Endothelial cell of umbilical vein (primary cell): Measurements from ENCODE around the gene ASPSCR1. TPM values are rescaled to one million over a fixed set of nuclear protein-coding genes. Genes with fewer than 3 reads are reported as not detected.

Source experiments
- BruUV-seq: library from RNA; stranded (reverse); fragments of 400-500 nt; replicated peaks from 2 replicates; lab custom pipeline; 2021; lab: Mats Ljungman, UMichigan
- CTCF ChIA-PET: fragments of 300-600, 350-600 bp; sonication (Branson Sonifier 250); formaldehyde crosslinking; loops from one replicate; lab custom pipeline; 2021; ENCODE audit warnings: antibody characterized with exemption, inconsistent platforms; lab: Charles Lee
- POLR2A ChIA-PET: fragments of 300-600, 350-600 bp; sonication (Branson Sonifier 250); formaldehyde crosslinking; loops from one replicate; lab custom pipeline; 2021; ENCODE audit warnings: antibody characterized with exemption, inconsistent platforms; lab: Charles Lee
- DNase-seq: peaks from one replicate; pipeline ENCODE4 v3.0.0-alpha.2; 2011; ENCODE audit warnings: low read depth, low spot score
- FAIRE-seq: peaks from 2 replicates; lab custom pipeline; 2011; peaks lifted over from hg19 to GRCh38; lab: Jason Lieb, UNC
- H2AFZ ChIP-seq: 2 replicates; pipeline ENCODE4 v1.6.0; 2012; ENCODE audit warnings: low read depth, low read length, control low read depth, inconsistent platforms
- H3K27ac ChIP-seq: 2 replicates; pipeline ENCODE4 v1.5.1; 2011; ENCODE audit warnings: low read depth, mild to moderate bottlenecking, control low read depth, low read length, moderate library complexity; ENCODE audit not compliant: insufficient read depth
- H3K27me3 ChIP-seq, 2 experiments: 2 replicates each; pipeline versions ENCODE4 v1.6.0 to v1.6.1; 2011; ENCODE audit warnings: low read length in 2 of 2, mixed read lengths in 1 of 2; ENCODE audit not compliant: control insufficient read depth in 2 of 2, insufficient read depth in 2 of 2
- H3K36me3 ChIP-seq, 2 experiments: 2 replicates in 1 of 2; 3 replicates in 1 of 2; pipeline ENCODE4 v1.5.1; 2011; ENCODE audit warnings: low read length in 2 of 2, mild to moderate bottlenecking in 1 of 2, moderate library complexity in 1 of 2; ENCODE audit not compliant: control insufficient read depth in 2 of 2, insufficient read depth in 2 of 2; ENCODE audit errors: extremely low read depth in 1 of 2
- H3K4me1 ChIP-seq: 3 replicates; pipeline ENCODE4 v1.5.1; 2011; ENCODE audit warnings: mild to moderate bottlenecking, low read length; ENCODE audit not compliant: control insufficient read depth, insufficient read depth; ENCODE audit errors: extremely low read depth
- H3K4me2 ChIP-seq: 2 replicates; pipeline ENCODE4 v1.6.1; 2011; ENCODE audit warnings: low read length, control low read depth, mixed read lengths; ENCODE audit not compliant: insufficient read depth
- H3K4me3 ChIP-seq, 3 experiments: fragments of 200-600 bp in 1 of 3; sonication (generic), shearing (Covaris generic) in 1 of 3; replicated peaks in 1 of 3; 2 replicates each; pipeline ENCODE4 v1.5.1; 2011 to 2016; ENCODE audit warnings: control low read depth in 3 of 3, low read length in 3 of 3, mild to moderate bottlenecking in 2 of 3, inconsistent platforms in 1 of 3, low read depth in 1 of 3, moderate library complexity in 1 of 3; ENCODE audit not compliant: insufficient read depth in 1 of 3
- H3K79me2 ChIP-seq: 2 replicates; pipeline ENCODE4 v1.6.0; 2012; ENCODE audit warnings: low read length, inconsistent platforms; ENCODE audit not compliant: control insufficient read depth, insufficient read depth
- H3K9ac ChIP-seq: replicated peaks from 2 replicates; pipeline ENCODE3; 2011; ENCODE audit warnings: low read length, control low read depth; ENCODE audit not compliant: insufficient read depth; ENCODE audit errors: extremely low read depth
- H3K9me1 ChIP-seq: replicated peaks from 3 replicates; pipeline ENCODE4 v1.6.0; 2011; ENCODE audit warnings: mild to moderate bottlenecking, low read length; ENCODE audit not compliant: control insufficient read depth, insufficient read depth; ENCODE audit errors: extremely low read depth
- H3K9me3 ChIP-seq: replicated peaks from 2 replicates; pipeline ENCODE4 v1.5.1; 2012; ENCODE audit warnings: low read length, inconsistent platforms; ENCODE audit not compliant: control insufficient read depth, insufficient read depth
- H4K20me1 ChIP-seq: replicated peaks from 2 replicates; pipeline ENCODE3; 2011; ENCODE audit warnings: mild to moderate bottlenecking, low read length; ENCODE audit not compliant: control insufficient read depth, insufficient read depth; ENCODE audit errors: extremely low read depth
- EZH2 ChIP-seq: IDR thresholded peaks from 2 replicates; pipeline ENCODE4 v1.6.1; 2012; ENCODE audit warnings: borderline replicate concordance, low read depth, mild to moderate bottlenecking, moderate library complexity, low read length, inconsistent platforms; ENCODE audit not compliant: severe bottlenecking
- FOS ChIP-seq: IDR thresholded peaks from 2 replicates; pipeline ENCODE4 v1.6.1; 2011; ENCODE audit warnings: mild to moderate bottlenecking, low read length, moderate library complexity, borderline replicate concordance; ENCODE audit not compliant: insufficient read depth
- GATA2 ChIP-seq: IDR thresholded peaks from 2 replicates; pipeline ENCODE4 v1.7.0; 2011; ENCODE audit warnings: low read depth, mild to moderate bottlenecking, moderate library complexity, mixed read lengths, low read length; ENCODE audit not compliant: insufficient read length, insufficient read depth
- JUN ChIP-seq: IDR thresholded peaks from 2 replicates; pipeline ENCODE4 v1.6.1; 2011; ENCODE audit warnings: borderline replicate concordance, low read depth; ENCODE audit not compliant: insufficient read length, insufficient read depth
- MYC ChIP-seq: IDR thresholded peaks from one replicate; pipeline ENCODE4 v1.6.1; 2011; ENCODE audit warnings: mild to moderate bottlenecking, low read depth, low read length
- POLR2A ChIP-seq: IDR thresholded peaks from 2 replicates; pipeline ENCODE4 v1.6.1; 2012; ENCODE audit warnings: low read depth, mild to moderate bottlenecking, control low read depth, low read length
- POLR2AphosphoS5 ChIP-seq: IDR thresholded peaks from 2 replicates; pipeline ENCODE4 v1.6.1; 2012; ENCODE audit warnings: low read depth, mild to moderate bottlenecking, control low read depth, low read length, moderate library complexity; ENCODE audit not compliant: insufficient read depth
- dilution Hi-C: fragments of 300-500 bp; cut with MboI; formaldehyde crosslinking; loops from one replicate; pipeline ENCODE4 v1.15.0; 2019; ENCODE audit warnings: low sequenced_read_pairs; ENCODE audit not compliant: extremely low pct_ligation_motif_present
- intact Hi-C: fragments of 100-400 bp; cut with micrococcal nuclease; formaldehyde crosslinking; loops from one replicate; pipeline ENCODE4 v1.10.0; 2022
- polyA plus RNA-seq, 4 experiments: library from polyadenylated mRNA; depleted of rRNA in 3 of 4; stranded (reverse) in 3 of 4; unstranded in 1 of 4; fragments of >200 nt; gene quantifications; 2 replicates each; pipeline versions ENCODE4 v1.2.1 to v1.2.3, GENCODE V29; 2011 to 2012; ENCODE audit warnings: missing spikeins in 1 of 4
- total RNA-seq: library from RNA; stranded (reverse); gene quantifications from 2 replicates; pipeline ENCODE4 v1.2.3, GENCODE V29; 2021
- TF ChIP-seq, protein P1 (sequence below): IDR thresholded peaks from 2 replicates; pipeline ENCODE4 v1.6.1; 2011; ENCODE audit not compliant: insufficient read depth, insufficient read length
- TF ChIP-seq, protein P2 (sequence below), 2 donors: IDR thresholded peaks; 1 replicate in 1 of 2; 2 replicates in 1 of 2; pipeline ENCODE4 v1.5.1; 2011; ENCODE audit warnings: low read length in 2 of 2, mild to moderate bottlenecking in 2 of 2, moderate library complexity in 2 of 2, control low read depth in 1 of 2, inconsistent platforms in 1 of 2, low read depth in 1 of 2; ENCODE audit not compliant: insufficient read depth in 1 of 2; ENCODE audit errors: extremely low read depth in 1 of 2

Gene ASPSCR1
- total and polyA plus RNA-seq, 2 donors (not counting 3 experiments of a cell fraction or from before 2014, with no cell fraction given), result 24.8 to 36.5 TPM

DNA sequence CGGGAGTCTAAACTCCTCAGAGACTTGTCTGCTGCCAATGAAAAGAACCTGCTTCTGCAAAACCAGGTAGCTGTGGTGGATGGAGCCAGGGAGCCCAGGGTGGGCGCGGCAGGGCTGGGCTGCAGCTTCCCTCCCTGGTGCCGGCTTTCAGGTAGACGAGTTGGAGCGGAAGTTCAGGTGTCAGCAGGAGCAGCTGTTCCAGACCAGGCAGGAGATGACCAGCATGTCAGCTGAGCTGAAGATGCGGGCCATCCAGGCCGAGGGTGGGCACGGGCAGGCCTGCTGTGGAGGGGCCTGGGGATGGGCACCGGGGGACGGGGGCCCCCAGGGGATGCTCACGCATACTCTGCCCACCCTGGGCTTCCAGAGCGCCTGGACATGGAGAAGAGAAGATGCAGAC is 50.8 kb downstream of the ASPSCR1 start:
- Histone ChIP-seq H4K20me1 (no peaks in the 10 kb centered on the region), H3K27me3 (no peaks in the 10 kb centered on the region), H3K9me1 (no peaks in the 10 kb centered on the region), H3K4me1 (peaks cover 15% of the 10 kb centered on the region), H2AFZ (no peak overlapping the region), H3K9ac (no peak overlapping the region), H3K36me3 (no peaks in the 10 kb centered on the region), H3K4me2 (no peak overlapping the region), H3K79me2 (peaks cover 4% of the 10 kb centered on the region), H3K9me3 (no peaks in the 10 kb centered on the region), H3K4me3 (no peak overlapping the region), H3K27ac (no peak overlapping the region)
- CTCF ChIA-PET, result interaction anchor here (1.0 to 4.2 kb wide), 2 partner anchors 9 to 127 kb away, joined by 6 to 127 read pairs; partner anchors contain the start of gene DCXR
- BruUV-seq, result no TSS peak
- TF ChIP-seq MYC (no peak), POLR2A (no peak), POLR2AphosphoS5 (no peak), JUN (no peak), GATA2 (no peak), FOS (no peak), EZH2 (no peak)
- TF ChIP-seq, protein P1, sequence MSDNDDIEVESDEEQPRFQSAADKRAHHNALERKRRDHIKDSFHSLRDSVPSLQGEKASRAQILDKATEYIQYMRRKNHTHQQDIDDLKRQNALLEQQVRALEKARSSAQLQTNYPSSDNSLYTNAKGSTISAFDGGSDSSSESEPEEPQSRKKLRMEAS, result no peak
- TF ChIP-seq, protein P2, sequence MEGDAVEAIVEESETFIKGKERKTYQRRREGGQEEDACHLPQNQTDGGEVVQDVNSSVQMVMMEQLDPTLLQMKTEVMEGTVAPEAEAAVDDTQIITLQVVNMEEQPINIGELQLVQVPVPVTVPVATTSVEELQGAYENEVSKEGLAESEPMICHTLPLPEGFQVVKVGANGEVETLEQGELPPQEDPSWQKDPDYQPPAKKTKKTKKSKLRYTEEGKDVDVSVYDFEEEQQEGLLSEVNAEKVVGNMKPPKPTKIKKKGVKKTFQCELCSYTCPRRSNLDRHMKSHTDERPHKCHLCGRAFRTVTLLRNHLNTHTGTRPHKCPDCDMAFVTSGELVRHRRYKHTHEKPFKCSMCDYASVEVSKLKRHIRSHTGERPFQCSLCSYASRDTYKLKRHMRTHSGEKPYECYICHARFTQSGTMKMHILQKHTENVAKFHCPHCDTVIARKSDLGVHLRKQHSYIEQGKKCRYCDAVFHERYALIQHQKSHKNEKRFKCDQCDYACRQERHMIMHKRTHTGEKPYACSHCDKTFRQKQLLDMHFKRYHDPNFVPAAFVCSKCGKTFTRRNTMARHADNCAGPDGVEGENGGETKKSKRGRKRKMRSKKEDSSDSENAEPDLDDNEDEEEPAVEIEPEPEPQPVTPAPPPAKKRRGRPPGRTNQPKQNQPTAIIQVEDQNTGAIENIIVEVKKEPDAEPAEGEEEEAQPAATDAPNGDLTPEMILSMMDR (IDR thresholded peaks at IDR 0.05; ENCODE audit: extremely low read depth in 1 of 2, insufficient read depth in 1 of 2, low read depth in 1 of 2, low read length in 2 of 2), result no peak
- POLR2A ChIA-PET, result no interaction called here
- dilution Hi-C loops (no loop called here), intact Hi-C loops (loop anchor here (10.0 kb wide), 1 partner anchor 187 kb away; the partner anchor contains the start of gene CCDC57)
- DNase-seq (no peak), FAIRE-seq (no peak)
